ENCODE results near the gene NCAM1. TPM values are rescaled to one million over a fixed set of nuclear protein-coding genes. Genes with fewer than 3 reads are reported as not detected.

The NCAM1 gene
- total RNA-seq, 1 experiment from 2014 or later = 5.9 TPM

DNA sequence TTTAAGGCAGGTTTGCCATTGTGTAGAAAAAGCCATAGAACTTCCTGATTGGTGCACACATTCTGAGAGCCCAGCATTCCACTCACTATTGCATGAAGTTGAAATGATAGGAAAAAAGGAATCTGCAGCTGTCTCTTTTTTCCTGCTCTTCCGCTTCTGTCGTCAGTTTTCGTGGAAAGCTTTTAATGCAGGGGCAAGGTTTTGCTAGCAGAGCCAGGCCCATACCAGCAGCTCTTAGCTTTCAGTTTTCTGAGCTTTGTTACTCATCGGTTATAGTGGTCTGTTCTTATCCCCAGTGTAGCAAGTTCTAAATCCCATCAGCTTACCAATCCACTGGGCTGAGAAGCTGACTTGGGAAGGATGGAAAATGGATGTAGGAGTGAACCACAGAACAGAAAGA lies 190.3 kb downstream of the NCAM1 start:
- Mint-ChIP-seq H3K36me3 (no peaks in the 10 kb centered on the region), H3K27me3 (ENCODE audit: low read depth) (no peaks in the 10 kb centered on the region)
- CTCF ChIA-PET = interaction anchor here (0.6 to 1.4 kb wide), 2 partner anchors 138 to 162 kb away, joined by 3 to 4 read pairs; no protein-coding TSS in a partner anchor

GRCh38 chr11:113152500-113152899 lies 191.3 kb downstream of the NCAM1 start:
- ChIA-PET POLR2A (no interaction called here), CTCF (no interaction called here)
- TF ChIP-seq TCF7 (CRISPR knock-in tag; IDR thresholded peaks at IDR 0.05; ENCODE audit: low read depth) = no peak
- no peak for TF ChIP-seq SMAD4 (CRISPR knock-in tag; IDR thresholded peaks at IDR 0.05)
- no peak for TF ChIP-seq IRF1 (CRISPR knock-in tag; IDR thresholded peaks at IDR 0.05)
- TF ChIP-seq RELA (CRISPR knock-in tag; IDR thresholded peaks at IDR 0.05; ENCODE audit: borderline replicate concordance) = no peak
- TF ChIP-seq ZNF671 (CRISPR knock-in tag; IDR thresholded peaks at IDR 0.05) = no peak
- TF ChIP-seq ZNF263 (CRISPR knock-in tag; IDR thresholded peaks at IDR 0.05; ENCODE audit: low read depth) = no peak
- Mint-ChIP-seq H3K9me3 (no peaks in the 10 kb centered on the region), H3K27ac (no peak overlapping the region), H3K4me1 (peaks cover 18% of the 10 kb centered on the region), H3K4me3 (no peak overlapping the region), H3K27me3 (ENCODE audit: low read depth) (no peaks in the 10 kb centered on the region), H3K36me3 (no peaks in the 10 kb centered on the region)
- ATAC-seq (no peak), DNase-seq (ENCODE audit: low spot score) (no peak)

More for the DNA sequence above, 190.3 kb downstream of the NCAM1 start:
- Mint-ChIP-seq H3K4me3 (no peak overlapping the region), H3K27ac (no peak overlapping the region), H3K9me3 (no peaks in the 10 kb centered on the region), H3K4me1 (peaks cover 24% of the 10 kb centered on the region)
- POLR2A ChIA-PET = no interaction called here
- DNase-seq (ENCODE audit: low spot score) (no peak), ATAC-seq (no peak)
- no peak for TF ChIP-seq ZNF263 (CRISPR knock-in tag; IDR thresholded peaks at IDR 0.05; ENCODE audit: low read depth)
- no peak for TF ChIP-seq NFYB (CRISPR knock-in tag; conservative IDR thresholded peaks at IDR 0.05; ENCODE audit: low read depth)
- no peak for TF ChIP-seq AFF4 (CRISPR knock-in tag; IDR thresholded peaks at IDR 0.05; ENCODE audit: borderline replicate concordance)
- no peak for TF ChIP-seq SMAD4 (CRISPR knock-in tag; IDR thresholded peaks at IDR 0.05)
- no peak for TF ChIP-seq NR1H2 (CRISPR knock-in tag; IDR thresholded peaks at IDR 0.05)
- TF ChIP-seq, protein P1, sequence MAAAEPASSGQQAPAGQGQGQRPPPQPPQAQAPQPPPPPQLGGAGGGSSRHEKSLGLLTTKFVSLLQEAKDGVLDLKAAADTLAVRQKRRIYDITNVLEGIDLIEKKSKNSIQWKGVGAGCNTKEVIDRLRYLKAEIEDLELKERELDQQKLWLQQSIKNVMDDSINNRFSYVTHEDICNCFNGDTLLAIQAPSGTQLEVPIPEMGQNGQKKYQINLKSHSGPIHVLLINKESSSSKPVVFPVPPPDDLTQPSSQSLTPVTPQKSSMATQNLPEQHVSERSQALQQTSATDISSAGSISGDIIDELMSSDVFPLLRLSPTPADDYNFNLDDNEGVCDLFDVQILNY (CRISPR knock-in tag; IDR thresholded peaks at IDR 0.05) = no peak
- TF ChIP-seq JUN (CRISPR knock-in tag; IDR thresholded peaks at IDR 0.05) = no peak
- TF ChIP-seq CDX4 (CRISPR knock-in tag; IDR thresholded peaks at IDR 0.05; ENCODE audit: borderline replicate concordance) = no peak
- TF ChIP-seq, protein P2, sequence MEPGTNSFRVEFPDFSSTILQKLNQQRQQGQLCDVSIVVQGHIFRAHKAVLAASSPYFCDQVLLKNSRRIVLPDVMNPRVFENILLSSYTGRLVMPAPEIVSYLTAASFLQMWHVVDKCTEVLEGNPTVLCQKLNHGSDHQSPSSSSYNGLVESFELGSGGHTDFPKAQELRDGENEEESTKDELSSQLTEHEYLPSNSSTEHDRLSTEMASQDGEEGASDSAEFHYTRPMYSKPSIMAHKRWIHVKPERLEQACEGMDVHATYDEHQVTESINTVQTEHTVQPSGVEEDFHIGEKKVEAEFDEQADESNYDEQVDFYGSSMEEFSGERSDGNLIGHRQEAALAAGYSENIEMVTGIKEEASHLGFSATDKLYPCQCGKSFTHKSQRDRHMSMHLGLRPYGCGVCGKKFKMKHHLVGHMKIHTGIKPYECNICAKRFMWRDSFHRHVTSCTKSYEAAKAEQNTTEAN (CRISPR knock-in tag; IDR thresholded peaks at IDR 0.05) = no peak

DNA sequence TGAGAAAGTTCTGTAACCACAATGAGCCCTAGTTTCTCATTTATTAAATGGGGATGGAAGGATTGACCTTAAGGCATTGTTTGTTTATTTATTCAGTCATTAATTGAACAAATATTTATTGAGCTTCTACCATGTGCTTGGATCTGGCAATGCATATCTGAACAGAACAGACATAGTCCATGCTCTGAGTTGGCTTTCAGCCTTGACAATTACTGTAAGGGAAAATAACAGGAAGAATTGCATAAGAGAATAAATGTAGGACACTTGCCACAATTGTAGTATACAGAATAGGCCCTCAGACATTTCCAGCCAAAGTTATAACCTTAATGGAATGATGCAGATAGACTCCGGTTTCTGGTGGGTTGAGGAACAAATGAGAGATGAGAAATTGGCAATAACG lies 192.6 kb downstream of the NCAM1 start:
- no peak overlapping the region for H3K4me3 Mint-ChIP-seq
- ChIA-PET POLR2A (no interaction called here), CTCF (no interaction called here)
- H3K4me1 Mint-ChIP-seq = peaks cover 4% of the 10 kb centered on the region
- no peak overlapping the region for H3K27ac Mint-ChIP-seq
- TF ChIP-seq ARID4B (CRISPR knock-in tag; IDR thresholded peaks at IDR 0.05; ENCODE audit: borderline replicate concordance) (no peak), HMGXB4 (CRISPR knock-in tag; IDR thresholded peaks at IDR 0.05) (no peak)
- no peaks in the 10 kb centered on the region for H3K27me3 Mint-ChIP-seq (ENCODE audit: low read depth)
- no peaks in the 10 kb centered on the region for H3K9me3 Mint-ChIP-seq
- no peak for DNase-seq (ENCODE audit: low spot score)
- H3K36me3 Mint-ChIP-seq = no peaks in the 10 kb centered on the region
- no peak for ATAC-seq
